Spleen (tissue), 7 donors: ENCODE measurements around the gene SEMA5A.

Experiments used
- CTCF ChIP-seq, 11 experiments: fragments of 200-600 bp in 7 of 11; fragments of 450-650 bp in 4 of 11; sonication (generic) in 4 of 11; IDR thresholded peaks in 8 of 11; conservative IDR thresholded peaks in 3 of 11; 1 replicate in 7 of 11; 2 replicates in 4 of 11; pipeline versions ENCODE4 v1.4.0 to v1.8.0; 2016 to 2021; ENCODE audit warnings: antibody characterized with exemption in 11 of 11, inconsistent platforms in 4 of 11, mild to moderate bottlenecking in 1 of 11
- POLR2A ChIP-seq, 3 donors: fragments of 450-650 bp; IDR thresholded peaks; one replicate each; pipeline ENCODE4 v1.5.1; 2017; ENCODE audit warnings: antibody characterized with exemption in 3 of 3, mild to moderate bottlenecking in 1 of 3
- POLR2AphosphoS5 ChIP-seq, 3 donors: sonication (generic); formaldehyde crosslinking; IDR thresholded peaks; one replicate each; pipeline ENCODE4 v1.5.1; 2017; ENCODE audit warnings: antibody characterized with exemption in 3 of 3
- donor health status: DM: no; HTN: no; CAD: no; lungs with moderate emphysema.
- donor health status: DM: no; HTN: no; CAD: no.
- donor health status: DM: no; HTN: no; CAD: no.

- TF ChIP-seq CTCF (IDR thresholded peaks at IDR 0.05 in 8 of 11, conservative IDR thresholded peaks at IDR 0.05 in 3 of 11) (no peak), POLR2A (IDR thresholded peaks at IDR 0.05) (no peak), POLR2AphosphoS5 (IDR thresholded peaks at IDR 0.05) (no peak)
Measured at GRCh38 chr5:9514968-9515367, 30.9 kb downstream of the SEMA5A start.
